ENCODE results near the gene TPH2. TPM values are rescaled to one million over a fixed set of nuclear protein-coding genes. Genes with fewer than 3 reads are reported as not detected.
A peak's percentile ranks its signal among the peaks of the same experiment; 100 is the strongest.

The TPH2 gene
- not detected for polyA plus RNA-seq (2012; ENCODE audit: insufficient read length, low read depth)

GRCh38 chr12:71938728-71939385 lies at the start of gene TPH2:
TPH2 (plus strand) TSS chr12:71938845; CDS start chr12:71938987, 142 bp downstream.
- peak; percentile 98 to 99 for TF ChIP-seq REST (IDR thresholded peaks at IDR 0.05; ENCODE audit: insufficient read depth in 1 of 2, low read depth in 2 of 2, low read length in 2 of 2)
- no peak for TF ChIP-seq POLR2AphosphoS5 (IDR thresholded peaks at IDR 0.05; ENCODE audit: low read depth, low read length)
- TF ChIP-seq SIN3A (IDR thresholded peaks at IDR 0.05; ENCODE audit: borderline replicate concordance, insufficient read depth, low read length): peak; percentile 100
- peak; percentile 20 for TF ChIP-seq FOXP2 (optimal IDR thresholded peaks at IDR 0.05; ENCODE audit: borderline replicate concordance, extremely low read depth, extremely low read length, insufficient read depth)

GRCh38 chr12:71890475-71890874 lies 48.2 kb upstream of the TPH2 start:
- no peak for TF ChIP-seq FOXP2 (optimal IDR thresholded peaks at IDR 0.05; ENCODE audit: borderline replicate concordance, extremely low read depth, extremely low read length, insufficient read depth)
- no peak for TF ChIP-seq REST (IDR thresholded peaks at IDR 0.05; ENCODE audit: insufficient read depth in 1 of 2, low read depth in 2 of 2, low read length in 2 of 2)
- no peak for TF ChIP-seq SIN3A (IDR thresholded peaks at IDR 0.05; ENCODE audit: borderline replicate concordance, insufficient read depth, low read length)
- TF ChIP-seq TAF1 (IDR thresholded peaks at IDR 0.05; ENCODE audit: borderline replicate concordance, insufficient read depth, low read length): no peak
- TF ChIP-seq POLR2AphosphoS5 (IDR thresholded peaks at IDR 0.05; ENCODE audit: low read depth, low read length): no peak

GRCh38 chr12:71892059-71892458 lies 46.6 kb upstream of the TPH2 start:
- TF ChIP-seq TAF1 (IDR thresholded peaks at IDR 0.05; ENCODE audit: borderline replicate concordance, insufficient read depth, low read length) (no peak), FOXP2 (optimal IDR thresholded peaks at IDR 0.05; ENCODE audit: borderline replicate concordance, extremely low read depth, extremely low read length, insufficient read depth) (no peak), REST (IDR thresholded peaks at IDR 0.05; ENCODE audit: insufficient read depth in 1 of 2, low read depth in 2 of 2, low read length in 2 of 2) (no peak)

GRCh38 chr12:71896205-71896882 lies 42.3 kb upstream of the TPH2 start:
- TF ChIP-seq SIN3A (IDR thresholded peaks at IDR 0.05; ENCODE audit: borderline replicate concordance, insufficient read depth, low read length): no peak
- no peak for TF ChIP-seq FOXP2 (optimal IDR thresholded peaks at IDR 0.05; ENCODE audit: borderline replicate concordance, extremely low read depth, extremely low read length, insufficient read depth)
- TF ChIP-seq TAF1 (IDR thresholded peaks at IDR 0.05; ENCODE audit: borderline replicate concordance, insufficient read depth, low read length): no peak
- TF ChIP-seq REST (IDR thresholded peaks at IDR 0.05; ENCODE audit: insufficient read depth in 1 of 2, low read depth in 2 of 2, low read length in 2 of 2): no peak
- TF ChIP-seq POLR2AphosphoS5 (IDR thresholded peaks at IDR 0.05; ENCODE audit: low read depth, low read length): no peak

All from PFSK-1 (cell line).